H1 (cell line): ENCODE data around the gene MTHFS. TPM values are rescaled to one million over a fixed set of nuclear protein-coding genes. Genes with fewer than 3 reads are reported as not detected.
"Not testable (repeated sequence)": the region's sequence is repeated elsewhere in the genome, so short reads cannot be mapped to it uniquely, and the experiment has no call there.

Experiments
- CTCF ChIA-PET: fragments of 300-600 bp; sonication (Branson Sonifier 250); formaldehyde crosslinking; loops from one replicate; lab custom pipeline; 2021; ENCODE audit not compliant: partially characterized antibody; lab: Charles Lee
- POLR2A ChIA-PET: fragments of 300-600 bp; sonication (Branson Sonifier 250); formaldehyde crosslinking; loops from one replicate; lab custom pipeline; 2021; ENCODE audit warnings: inconsistent platforms; ENCODE audit not compliant: partially characterized antibody; lab: Charles Lee
- DNase-seq, 2 experiments: peaks; one replicate each; pipeline versions ENCODE4 v3.0.0 to v3.0.0-alpha.2; 2010 to 2022; ENCODE audit warnings: low spot score in 2 of 2, low read depth in 1 of 2, mixed read lengths in 1 of 2
- FAIRE-seq: peaks from 2 replicates; lab custom pipeline; 2011; peaks lifted over from hg19 to GRCh38; lab: Jason Lieb, UNC
- H2AFZ ChIP-seq: 2 replicates; pipeline ENCODE4 v1.8.1; 2012; ENCODE audit warnings: low read length, inconsistent platforms
- H2AK5ac ChIP-seq: 2 replicates; pipeline ENCODE4 v1.6.1; 2013; ENCODE audit warnings: low read depth, low read length
- H2BK120ac ChIP-seq: replicated peaks from 2 replicates; pipeline ENCODE3; 2013; ENCODE audit warnings: low read depth, low read length, inconsistent platforms
- H2BK12ac ChIP-seq: 2 replicates; pipeline ENCODE4 v1.6.1; 2013; ENCODE audit warnings: low read depth, low read length
- H2BK15ac ChIP-seq: 2 replicates; pipeline ENCODE4 v1.6.1; 2013; ENCODE audit warnings: low read length
- H2BK20ac ChIP-seq: 2 replicates; pipeline ENCODE4 v1.6.1; 2013; ENCODE audit warnings: low read length
- H2BK5ac ChIP-seq: 2 replicates; pipeline ENCODE4 v1.6.1; 2013; ENCODE audit warnings: low read depth, low read length
- H3K14ac ChIP-seq: 2 replicates; pipeline ENCODE4 v1.6.1; 2013; ENCODE audit warnings: inconsistent platforms; ENCODE audit not compliant: insufficient read length
- H3K18ac ChIP-seq: 2 replicates; pipeline ENCODE4 v1.6.1; 2013; ENCODE audit warnings: low read length; ENCODE audit errors: extremely low read depth
- H3K23ac ChIP-seq: 2 replicates; pipeline ENCODE4 v1.6.1; 2013; ENCODE audit warnings: inconsistent platforms; ENCODE audit not compliant: insufficient read length
- H3K23me2 ChIP-seq: 2 replicates; pipeline ENCODE4 v1.6.1; 2013; ENCODE audit warnings: low read depth, low read length
- H3K27ac ChIP-seq: 2 replicates; pipeline ENCODE4 v1.6.1; 2011; ENCODE audit warnings: low read depth, low read length, inconsistent platforms
- H3K27me3 ChIP-seq, 4 experiments: replicated peaks in 1 of 4; 1 replicate in 1 of 4; 2 replicates in 3 of 4; pipeline versions ENCODE4 v1.6.1 to v1.8.1; 2011 to 2013; ENCODE audit warnings: low read length in 3 of 4, mild to moderate bottlenecking in 3 of 4, inconsistent platforms in 2 of 4, mixed read lengths in 2 of 4, moderate library complexity in 1 of 4; ENCODE audit not compliant: control insufficient read depth in 3 of 4, insufficient read depth in 3 of 4; ENCODE audit errors: extremely low read depth in 1 of 4
- H3K36me3 ChIP-seq, 4 experiments: 2 replicates each; pipeline versions ENCODE4 v1.6.1 to v1.8.1; 2011 to 2013; ENCODE audit warnings: mild to moderate bottlenecking in 4 of 4, low read length in 3 of 4, moderate library complexity in 2 of 4, control low read depth in 1 of 4, inconsistent platforms in 1 of 4; ENCODE audit not compliant: insufficient read depth in 4 of 4, control insufficient read depth in 2 of 4
- H3K4ac ChIP-seq: replicated peaks from 2 replicates; pipeline ENCODE3; 2013; ENCODE audit warnings: low read length, low read depth, mixed read lengths, inconsistent platforms; ENCODE audit not compliant: insufficient read length
- H3K4me1 ChIP-seq, 4 experiments: replicated peaks in 1 of 4; 1 replicate in 1 of 4; 2 replicates in 3 of 4; pipeline versions ENCODE4 v1.6.1 to v1.8.1; 2011 to 2013; ENCODE audit warnings: low read length in 3 of 4, inconsistent platforms in 2 of 4, mixed read lengths in 1 of 4; ENCODE audit not compliant: insufficient read depth in 4 of 4, control insufficient read depth in 3 of 4
- H3K4me2 ChIP-seq, 2 experiments: 2 replicates each; pipeline versions ENCODE4 v1.6.1 to v1.8.1; 2011 to 2013; ENCODE audit warnings: low read depth in 2 of 2, low read length in 2 of 2, control low read depth in 1 of 2, inconsistent platforms in 1 of 2, mild to moderate bottlenecking in 1 of 2; ENCODE audit not compliant: insufficient read depth in 1 of 2
- H3K4me3 ChIP-seq, 4 experiments: fragments of 200-600, 300-600 bp in 1 of 4; sonication (generic), shearing (Covaris generic), sonication (Bioruptor Twin) in 1 of 4; 2 replicates each; pipeline versions ENCODE4 v1.5.1 to v1.8.1; 2011 to 2016; ENCODE audit warnings: low read length in 4 of 4, low read depth in 3 of 4, control low read depth in 2 of 4, inconsistent platforms in 2 of 4, mild to moderate bottlenecking in 2 of 4, mixed read lengths in 1 of 4, moderate library complexity in 1 of 4; ENCODE audit not compliant: insufficient read depth in 2 of 4; ENCODE audit errors: extremely low read depth in 1 of 4
- H3K56ac ChIP-seq: replicated peaks from 2 replicates; pipeline ENCODE3; 2013; ENCODE audit warnings: low read depth, mild to moderate bottlenecking, mixed read lengths, low read length, inconsistent platforms; ENCODE audit not compliant: insufficient read length
- H3K79me1 ChIP-seq: 2 replicates; pipeline ENCODE4 v1.6.1; 2013; ENCODE audit warnings: low read depth, low read length, control low read depth
- H3K79me2 ChIP-seq, 2 experiments: 2 replicates each; pipeline versions ENCODE4 v1.6.1 to v1.8.1; 2012 to 2013; ENCODE audit warnings: low read length in 2 of 2, mild to moderate bottlenecking in 2 of 2, inconsistent platforms in 1 of 2; ENCODE audit not compliant: insufficient read depth in 2 of 2, control insufficient read depth in 1 of 2
- H3K9ac ChIP-seq, 4 experiments: replicated peaks in 1 of 4; 1 replicate in 1 of 4; 2 replicates in 3 of 4; pipeline versions ENCODE4 v1.6.1 to v1.8.1; 2011 to 2013; ENCODE audit warnings: low read depth in 3 of 4, low read length in 3 of 4, control low read depth in 2 of 4, mild to moderate bottlenecking in 2 of 4, moderate library complexity in 2 of 4, inconsistent platforms in 1 of 4; ENCODE audit errors: extremely low read depth in 1 of 4
- H3K9me3 ChIP-seq, 2 experiments: 2 replicates each; pipeline versions ENCODE4 v1.6.1 to v1.8.1; 2012 to 2013; ENCODE audit warnings: mild to moderate bottlenecking in 2 of 2, moderate library complexity in 2 of 2, control low read depth in 1 of 2, inconsistent platforms in 1 of 2, low read depth in 1 of 2, low read length in 1 of 2, mixed read lengths in 1 of 2; ENCODE audit not compliant: insufficient read depth in 2 of 2
- H4K20me1 ChIP-seq, 2 experiments: replicated peaks in 1 of 2; 2 replicates each; pipeline versions ENCODE3 to v1.8.1; 2011 to 2013; ENCODE audit warnings: inconsistent platforms in 2 of 2, low read length in 2 of 2, mild to moderate bottlenecking in 1 of 2; ENCODE audit not compliant: insufficient read depth in 2 of 2, control insufficient read depth in 1 of 2
- H4K5ac ChIP-seq: 2 replicates; pipeline ENCODE4 v1.6.1; 2013; ENCODE audit warnings: low read length, low read depth, mixed read lengths, inconsistent platforms; ENCODE audit not compliant: insufficient read length
- H4K8ac ChIP-seq: 2 replicates; pipeline ENCODE4 v1.8.0; 2013; ENCODE audit warnings: mild to moderate bottlenecking, moderate library complexity, low read length, inconsistent platforms; ENCODE audit not compliant: insufficient read depth; ENCODE audit errors: extremely low read depth
- H4K91ac ChIP-seq: replicated peaks from 2 replicates; pipeline ENCODE3; 2013; ENCODE audit warnings: low read length, mixed read lengths, inconsistent platforms; ENCODE audit not compliant: insufficient read length
- WGBS, 2 experiments: shearing (Covaris generic) in 1 of 2; methylation state at CpG; one replicate each; pipeline versions ENCODE4 v1.1.6 to v1.1.7; 2013 to 2015; ENCODE audit warnings: low lambda C conversion rate in 2 of 2, mixed read lengths in 2 of 2, inconsistent platforms in 1 of 2, low coverage in 1 of 2, missing lambda C conversion rate in 1 of 2; ENCODE audit not compliant: insufficient replicate concordance in 2 of 2, insufficient coverage in 1 of 2, insufficient read length in 1 of 2; ENCODE audit errors: extremely low coverage in 1 of 2, missing lambda C conversion rate in 1 of 2; 5-methylcytosine and 5-hydroxymethylcytosine counted together
- polyA plus RNA-seq, 7 experiments: library from polyadenylated mRNA; depleted of rRNA in 3 of 7; stranded (reverse) in 5 of 7; unstranded in 2 of 7; fragments of >200 nt in 5 of 7; fragments of 200-250 nt in 2 of 7; gene quantifications; 1 replicate in 5 of 7; 2 replicates in 1 of 7; 4 replicates in 1 of 7; pipeline versions ENCODE4 v1.2.1 to v1.2.3, GENCODE V29; 2011 to 2013; ENCODE audit warnings: missing spikeins in 2 of 7, mixed read lengths in 2 of 7
- total RNA-seq: library from RNA; stranded (reverse); fragmentation: NEBNext Ultra II Directional; extraction: Animal tissue kit (Norgen Biotek cat#: 25700); gene quantifications from 2 replicates; pipeline ENCODE4 v1.2.1, GENCODE V29; 2021

Gene MTHFS
- total and polyA plus RNA-seq, 2 of the 8 experiments (the other 6 are each of a cell fraction or from before 2014, with no cell fraction given) = 27.3 to 37.2 TPM

DNA sequence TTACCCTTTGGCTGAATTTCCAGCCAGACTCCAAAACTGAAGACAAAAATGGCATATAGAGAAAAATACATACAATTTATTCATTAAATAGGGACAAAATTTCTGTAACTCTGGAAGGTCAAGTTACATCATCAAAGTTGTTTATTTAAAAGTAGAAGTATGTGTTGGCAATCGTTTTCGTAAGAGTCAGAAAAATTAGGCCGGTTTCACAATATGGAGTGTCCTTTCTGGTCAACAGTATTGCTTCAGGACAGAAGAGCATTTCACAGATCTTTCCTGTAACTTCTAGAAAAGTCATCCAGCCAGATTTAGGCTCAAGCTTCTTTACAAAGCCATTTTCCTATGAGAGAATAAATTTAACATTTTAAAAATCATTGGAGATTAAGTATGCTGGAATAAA, 2.0 kb upstream of the MTHFS start:
- not testable (repeated sequence) for H3K9me3 ChIP-seq, H2BK20ac ChIP-seq, H4K5ac ChIP-seq, H3K36me3 ChIP-seq, H4K8ac ChIP-seq, H2BK5ac ChIP-seq, H3K23ac ChIP-seq, H2AK5ac ChIP-seq, H3K14ac ChIP-seq, H3K4ac ChIP-seq, H4K20me1 ChIP-seq, H3K27me3 ChIP-seq, H3K23me2 ChIP-seq, H2BK15ac ChIP-seq, FAIRE-seq, H4K91ac ChIP-seq, H3K4me3 ChIP-seq, H2BK12ac ChIP-seq, H2AFZ ChIP-seq, H3K9ac ChIP-seq, H3K27ac ChIP-seq, H3K4me1 ChIP-seq, H3K4me2 ChIP-seq, H3K56ac ChIP-seq, H2BK120ac ChIP-seq, DNase-seq, H3K18ac ChIP-seq, H3K79me1 ChIP-seq
- CTCF ChIA-PET = interaction anchor here (1.4 kb wide), 1 partner anchor 12 kb away, joined by 3 read pairs; no protein-coding TSS in a partner anchor
- WGBS, 2 experiments = 94% methylated on average over 3 of the region's 3 CpGs; no CpG with 5 or more reads in 1 of the 2 experiments
- POLR2A ChIA-PET = interaction anchor here (0.6 to 6.0 kb wide), 4 partner anchors 12 to 56 kb away, joined by 3 to 42 read pairs (median 12); no protein-coding TSS in a partner anchor
- H3K79me2 ChIP-seq = peaks cover 0 to 24% of the 10 kb centered on the region in 2 experiments; a peak in 2 of 4 replicates
